SK-N-SH treated with all-trans-retinoic acid at 6 μM for 48 hours (cell line): Measurements from ENCODE around the gene GPSM1.

ENCODE experiments used
- ATAC-seq: fragments of 200-7000 bp; cut with Tn5 transposase; 3 replicates; pipeline ENCODE4 v1.9.1; 2020; ENCODE audit warnings: mild to moderate bottlenecking, moderate library complexity
- ARNTL ChIP-seq: fragments of 450-650 bp; formaldehyde crosslinking; IDR thresholded peaks from 2 replicates; pipeline ENCODE4 v1.5.0; 2020; ENCODE audit warnings: low read depth, mild to moderate bottlenecking, moderate library complexity, borderline replicate concordance
- BACH2 ChIP-seq: fragments of 250-450 bp; sonication (Bioruptor Pico); IDR thresholded peaks from 2 replicates; pipeline ENCODE4 v1.9.0; 2021; ENCODE audit warnings: mild to moderate bottlenecking, borderline replicate concordance
- CSDC2 ChIP-seq: fragments of 250-450 bp; sonication (Bioruptor Pico); IDR thresholded peaks from 2 replicates; pipeline ENCODE4 v1.5.0; 2020; ENCODE audit warnings: mild to moderate bottlenecking, moderate library complexity
- ESRRG ChIP-seq: fragments of 250-450 bp; sonication (Bioruptor Pico); IDR thresholded peaks from 2 replicates; pipeline ENCODE4 v1.6.1; 2021; ENCODE audit warnings: mild to moderate bottlenecking
- GLIS3 ChIP-seq: fragments of 250-450 bp; sonication (Bioruptor Pico); IDR thresholded peaks from 2 replicates; pipeline ENCODE4 v1.5.0; 2020; ENCODE audit warnings: mild to moderate bottlenecking, moderate library complexity
- OSR1 ChIP-seq: fragments of 250-450 bp; sonication (Bioruptor Pico); IDR thresholded peaks from 2 replicates; pipeline ENCODE4 v1.8.0; 2022; ENCODE audit warnings: moderate library complexity, mild to moderate bottlenecking, inconsistent platforms
- PPARA ChIP-seq: fragments of 250-450 bp; sonication (Bioruptor Pico); IDR thresholded peaks from 2 replicates; pipeline ENCODE4 v1.5.0; 2020; ENCODE audit warnings: mild to moderate bottlenecking, borderline replicate concordance
- RARB ChIP-seq: fragments of 250-450 bp; sonication (Bioruptor Pico); IDR thresholded peaks from 2 replicates; pipeline ENCODE4 v1.8.0; 2021; ENCODE audit warnings: mild to moderate bottlenecking, moderate library complexity
- SNAI2 ChIP-seq: fragments of 250-450 bp; sonication (Bioruptor Pico); IDR thresholded peaks from 2 replicates; pipeline ENCODE4 v1.5.0; 2020; ENCODE audit warnings: mild to moderate bottlenecking, moderate library complexity
- TCF4 ChIP-seq: fragments of 250-450 bp; sonication (Bioruptor Pico); IDR thresholded peaks from 2 replicates; pipeline ENCODE4 v1.8.0; 2021; ENCODE audit warnings: mild to moderate bottlenecking, moderate library complexity, borderline replicate concordance
- TOX ChIP-seq: fragments of 250-450 bp; sonication (Bioruptor Pico); IDR thresholded peaks from 2 replicates; pipeline ENCODE4 v1.8.0; 2021; ENCODE audit warnings: mild to moderate bottlenecking, moderate library complexity, borderline replicate concordance
- ZC3H10 ChIP-seq: fragments of 250-450 bp; sonication (Bioruptor Pico); IDR thresholded peaks from 2 replicates; pipeline ENCODE4 v1.5.1; 2021; ENCODE audit warnings: mild to moderate bottlenecking, moderate library complexity
- ZFP3 ChIP-seq: fragments of 250-450 bp; sonication (Bioruptor Pico); IDR thresholded peaks from 2 replicates; pipeline ENCODE4 v1.5.0; 2020; ENCODE audit warnings: mild to moderate bottlenecking, moderate library complexity
- ZFP30 ChIP-seq: fragments of 450-650 bp; formaldehyde crosslinking; IDR thresholded peaks from 2 replicates; pipeline ENCODE4 v1.5.0; 2022; ENCODE audit warnings: mild to moderate bottlenecking, moderate library complexity
- ZNF565 ChIP-seq: fragments of 450-650 bp; formaldehyde crosslinking; conservative IDR thresholded peaks from 2 replicates; pipeline ENCODE4 v1.5.0; 2020; ENCODE audit warnings: low read depth, mild to moderate bottlenecking, moderate library complexity
- ZNF70 ChIP-seq: fragments of 450-650 bp; formaldehyde crosslinking; IDR thresholded peaks from 2 replicates; pipeline ENCODE4 v1.5.0; 2020; ENCODE audit warnings: mild to moderate bottlenecking, moderate library complexity
- TF ChIP-seq, protein P1 (sequence below): fragments of 250-450 bp; sonication (Bioruptor Pico); IDR thresholded peaks from 2 replicates; pipeline ENCODE4 v1.5.0; 2020; ENCODE audit warnings: mild to moderate bottlenecking, moderate library complexity
- TF ChIP-seq, protein P2 (sequence below): fragments of 250-450 bp; sonication (Bioruptor Pico); IDR thresholded peaks from 2 replicates; pipeline ENCODE4 v1.5.1; 2020; ENCODE audit warnings: low read depth, mild to moderate bottlenecking, moderate library complexity
- TF ChIP-seq, protein P3 (sequence below): fragments of 250-450 bp; sonication (Bioruptor Pico); IDR thresholded peaks from 2 replicates; pipeline ENCODE4 v1.8.0; 2021; ENCODE audit warnings: low read depth, mild to moderate bottlenecking, moderate library complexity, borderline replicate concordance

The GPSM1 gene

DNA sequence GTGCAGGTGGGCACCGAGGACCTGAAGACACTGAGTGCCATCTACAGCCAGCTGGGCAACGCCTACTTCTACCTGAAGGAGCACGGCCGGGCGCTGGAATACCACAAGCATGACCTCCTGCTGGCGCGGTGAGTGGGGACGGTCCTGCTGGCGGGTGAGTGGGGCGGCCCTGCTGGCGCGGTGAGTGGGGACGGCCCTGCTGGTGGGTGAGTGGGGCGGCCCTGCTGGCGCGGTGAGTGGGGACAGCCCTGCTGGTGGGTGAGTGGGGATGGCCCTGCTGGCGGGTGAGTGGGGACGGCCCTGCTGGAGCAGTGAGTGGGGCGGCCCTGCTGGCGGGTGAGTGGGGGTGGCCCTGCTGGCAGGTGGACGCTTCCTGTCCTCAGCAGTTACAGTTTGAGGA, 7.2 kb downstream of the GPSM1 start (continued):
- TF ChIP-seq ZFP30: no peak

DNA sequence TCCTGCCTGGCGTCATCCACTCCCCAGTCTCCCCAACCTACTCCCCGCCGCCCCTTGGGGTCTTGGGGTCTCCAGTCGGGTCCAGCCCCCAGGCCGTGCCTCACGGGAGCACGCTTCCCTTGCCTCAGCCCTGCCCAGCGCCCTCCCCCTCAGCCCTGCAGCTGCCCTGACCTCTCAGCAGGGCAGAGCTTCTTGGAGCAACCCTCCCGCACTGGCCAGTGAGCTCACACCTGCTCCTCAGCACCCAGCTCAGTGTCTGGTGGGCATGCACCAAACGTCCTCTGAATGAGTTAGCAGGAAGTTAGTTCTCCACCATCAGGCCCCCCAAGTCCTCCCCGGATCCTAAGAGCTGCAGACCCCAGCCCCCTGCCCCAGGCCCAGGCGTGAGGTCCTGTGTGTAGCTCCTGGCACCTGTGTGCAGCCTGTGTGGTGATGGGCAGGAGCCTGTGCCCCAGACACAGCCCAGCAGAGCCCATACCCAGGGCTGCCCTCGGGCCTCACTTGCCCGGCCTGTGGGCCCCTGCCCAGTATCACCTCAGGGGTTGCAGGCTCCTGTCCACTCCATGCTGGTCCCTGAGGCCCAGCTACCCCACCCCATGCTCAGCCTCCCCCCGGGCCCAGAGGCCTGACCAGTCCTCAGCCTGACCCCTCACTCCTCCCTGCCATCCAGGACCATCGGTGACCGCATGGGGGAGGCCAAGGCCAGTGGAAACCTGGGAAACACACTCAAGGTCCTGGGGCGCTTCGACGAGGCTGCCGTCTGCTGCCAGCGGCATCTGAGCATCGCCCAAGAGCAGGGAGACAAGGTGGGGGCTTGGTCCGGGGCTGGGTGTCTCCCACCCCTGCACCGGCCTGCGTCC, 8.2 kb downstream of the GPSM1 start:
- TF ChIP-seq, protein P1, sequence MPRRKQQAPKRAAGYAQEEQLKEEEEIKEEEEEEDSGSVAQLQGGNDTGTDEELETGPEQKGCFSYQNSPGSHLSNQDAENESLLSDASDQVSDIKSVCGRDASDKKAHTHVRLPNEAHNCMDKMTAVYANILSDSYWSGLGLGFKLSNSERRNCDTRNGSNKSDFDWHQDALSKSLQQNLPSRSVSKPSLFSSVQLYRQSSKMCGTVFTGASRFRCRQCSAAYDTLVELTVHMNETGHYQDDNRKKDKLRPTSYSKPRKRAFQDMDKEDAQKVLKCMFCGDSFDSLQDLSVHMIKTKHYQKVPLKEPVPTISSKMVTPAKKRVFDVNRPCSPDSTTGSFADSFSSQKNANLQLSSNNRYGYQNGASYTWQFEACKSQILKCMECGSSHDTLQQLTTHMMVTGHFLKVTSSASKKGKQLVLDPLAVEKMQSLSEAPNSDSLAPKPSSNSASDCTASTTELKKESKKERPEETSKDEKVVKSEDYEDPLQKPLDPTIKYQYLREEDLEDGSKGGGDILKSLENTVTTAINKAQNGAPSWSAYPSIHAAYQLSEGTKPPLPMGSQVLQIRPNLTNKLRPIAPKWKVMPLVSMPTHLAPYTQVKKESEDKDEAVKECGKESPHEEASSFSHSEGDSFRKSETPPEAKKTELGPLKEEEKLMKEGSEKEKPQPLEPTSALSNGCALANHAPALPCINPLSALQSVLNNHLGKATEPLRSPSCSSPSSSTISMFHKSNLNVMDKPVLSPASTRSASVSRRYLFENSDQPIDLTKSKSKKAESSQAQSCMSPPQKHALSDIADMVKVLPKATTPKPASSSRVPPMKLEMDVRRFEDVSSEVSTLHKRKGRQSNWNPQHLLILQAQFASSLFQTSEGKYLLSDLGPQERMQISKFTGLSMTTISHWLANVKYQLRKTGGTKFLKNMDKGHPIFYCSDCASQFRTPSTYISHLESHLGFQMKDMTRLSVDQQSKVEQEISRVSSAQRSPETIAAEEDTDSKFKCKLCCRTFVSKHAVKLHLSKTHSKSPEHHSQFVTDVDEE (CRISPR knock-in tag): no peak
- TF ChIP-seq TOX (CRISPR knock-in tag) (no peak), BACH2 (CRISPR knock-in tag) (no peak), ZNF565 (CRISPR knock-in tag) (no peak), CSDC2 (CRISPR knock-in tag) (no peak), SNAI2 (CRISPR knock-in tag) (no peak), TCF4 (CRISPR knock-in tag) (no peak), ZFP3 (no peak)
- TF ChIP-seq, protein P2, sequence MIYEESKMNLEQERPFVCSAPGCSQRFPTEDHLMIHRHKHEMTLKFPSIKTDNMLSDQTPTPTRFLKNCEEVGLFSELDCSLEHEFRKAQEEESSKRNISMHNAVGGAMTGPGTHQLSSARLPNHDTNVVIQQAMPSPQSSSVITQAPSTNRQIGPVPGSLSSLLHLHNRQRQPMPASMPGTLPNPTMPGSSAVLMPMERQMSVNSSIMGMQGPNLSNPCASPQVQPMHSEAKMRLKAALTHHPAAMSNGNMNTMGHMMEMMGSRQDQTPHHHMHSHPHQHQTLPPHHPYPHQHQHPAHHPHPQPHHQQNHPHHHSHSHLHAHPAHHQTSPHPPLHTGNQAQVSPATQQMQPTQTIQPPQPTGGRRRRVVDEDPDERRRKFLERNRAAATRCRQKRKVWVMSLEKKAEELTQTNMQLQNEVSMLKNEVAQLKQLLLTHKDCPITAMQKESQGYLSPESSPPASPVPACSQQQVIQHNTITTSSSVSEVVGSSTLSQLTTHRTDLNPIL (CRISPR knock-in tag): no peak
- TF ChIP-seq, protein P3, sequence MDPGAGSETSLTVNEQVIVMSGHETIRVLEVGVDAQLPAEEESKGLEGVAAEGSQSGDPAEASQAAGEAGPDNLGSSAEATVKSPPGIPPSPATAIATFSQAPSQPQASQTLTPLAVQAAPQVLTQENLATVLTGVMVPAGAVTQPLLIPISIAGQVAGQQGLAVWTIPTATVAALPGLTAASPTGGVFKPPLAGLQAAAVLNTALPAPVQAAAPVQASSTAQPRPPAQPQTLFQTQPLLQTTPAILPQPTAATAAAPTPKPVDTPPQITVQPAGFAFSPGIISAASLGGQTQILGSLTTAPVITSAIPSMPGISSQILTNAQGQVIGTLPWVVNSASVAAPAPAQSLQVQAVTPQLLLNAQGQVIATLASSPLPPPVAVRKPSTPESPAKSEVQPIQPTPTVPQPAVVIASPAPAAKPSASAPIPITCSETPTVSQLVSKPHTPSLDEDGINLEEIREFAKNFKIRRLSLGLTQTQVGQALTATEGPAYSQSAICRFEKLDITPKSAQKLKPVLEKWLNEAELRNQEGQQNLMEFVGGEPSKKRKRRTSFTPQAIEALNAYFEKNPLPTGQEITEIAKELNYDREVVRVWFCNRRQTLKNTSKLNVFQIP (CRISPR knock-in tag): no peak
- ATAC-seq: peak; percentile 2; the same call in 2 of the 3 replicates

DNA sequence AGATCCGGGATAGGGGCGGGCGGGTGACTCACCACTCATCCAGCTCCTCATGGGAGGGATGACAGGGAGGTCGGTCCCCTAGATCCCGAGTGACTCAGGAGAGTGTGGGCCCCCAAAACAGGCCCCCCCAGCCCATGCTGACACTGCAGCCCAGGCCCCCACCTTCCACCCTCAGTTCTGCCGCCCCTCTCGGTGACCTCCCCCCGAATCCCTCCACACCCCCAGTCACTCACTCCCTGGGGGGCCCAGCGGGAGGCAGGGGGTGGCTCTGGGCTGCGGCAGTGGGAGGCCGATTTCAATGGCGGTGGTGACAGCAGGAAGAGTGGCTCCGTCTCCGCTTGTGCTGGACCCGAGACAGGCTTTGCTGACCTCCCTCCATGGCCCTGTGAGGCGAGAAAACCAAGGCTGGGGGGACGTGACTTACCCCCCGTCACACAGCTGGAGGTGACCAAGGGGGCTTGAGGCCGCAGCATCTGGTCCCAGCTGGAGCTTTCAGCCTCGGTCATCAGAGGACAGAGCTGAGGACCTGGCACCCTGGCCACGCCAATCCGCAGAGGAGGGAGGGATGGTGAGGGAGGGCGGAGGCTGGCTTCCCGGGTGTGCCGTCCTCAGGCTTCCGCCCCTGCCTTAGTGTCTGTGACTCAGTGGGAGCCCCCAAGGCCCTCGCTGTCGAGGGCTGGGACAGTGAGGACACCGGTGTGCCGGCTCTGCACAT, 9.0 kb downstream of the GPSM1 start:
- ATAC-seq: peak; percentile 26
- TF ChIP-seq PPARA (CRISPR knock-in tag): no peak
- no peak for TF ChIP-seq TOX (CRISPR knock-in tag)
- no peak for TF ChIP-seq GLIS3
- no peak for TF ChIP-seq SNAI2 (CRISPR knock-in tag)
- TF ChIP-seq ZFP30: no peak
- no peak for TF ChIP-seq OSR1 (CRISPR knock-in tag)
- TF ChIP-seq ARNTL (CRISPR knock-in tag): no peak
- no peak for TF ChIP-seq TCF4 (CRISPR knock-in tag)
- TF ChIP-seq ZFP3: no peak
- no peak for TF ChIP-seq ZC3H10 (CRISPR knock-in tag)
- TF ChIP-seq CSDC2 (CRISPR knock-in tag): no peak
- TF ChIP-seq, protein P2 (CRISPR knock-in tag): no peak
- no peak for TF ChIP-seq ESRRG (CRISPR knock-in tag)
- no peak for TF ChIP-seq RARB
- TF ChIP-seq, protein P3 (CRISPR knock-in tag): no peak
- no peak for TF ChIP-seq ZNF70 (CRISPR knock-in tag)
- TF ChIP-seq BACH2 (CRISPR knock-in tag): no peak
- TF ChIP-seq ZNF565 (CRISPR knock-in tag): no peak
